H9 (cell line): ENCODE data around the gene LIN7A. TPM values are rescaled to one million over a fixed set of nuclear protein-coding genes. Genes with fewer than 3 reads are reported as not detected.
"Not testable (repeated sequence)": the region's sequence is repeated elsewhere in the genome, so short reads cannot be mapped to it uniquely, and the experiment has no call there.

Experiments
- DNase-seq: peaks from one replicate; pipeline ENCODE4 v3.0.0-alpha.2; 2017
- H2AFZ ChIP-seq: one replicate; pipeline ENCODE4 v1.6.1; 2013; ENCODE audit warnings: mild to moderate bottlenecking, low read length, control low read depth, moderate library complexity
- H2AK5ac ChIP-seq: 2 replicates; pipeline ENCODE4 v1.6.1; 2013; ENCODE audit warnings: low read length, control low read depth, mixed read lengths; ENCODE audit not compliant: insufficient read length
- H2BK120ac ChIP-seq: one replicate; pipeline ENCODE4 v1.6.1; 2013; ENCODE audit warnings: low read depth, mild to moderate bottlenecking, low read length, control low read depth, inconsistent platforms; ENCODE audit not compliant: poor library complexity, severe bottlenecking
- H2BK12ac ChIP-seq: 2 replicates; pipeline ENCODE4 v1.6.1; 2013; ENCODE audit warnings: low read length, control low read depth, mixed read lengths, low read depth; ENCODE audit not compliant: insufficient read length
- H2BK15ac ChIP-seq: 2 replicates; pipeline ENCODE4 v1.6.1; 2013; ENCODE audit warnings: low read depth, low read length, control low read depth
- H2BK20ac ChIP-seq: one replicate; pipeline ENCODE4 v1.6.1; 2013; ENCODE audit warnings: low read depth, mild to moderate bottlenecking, low read length, control low read depth, inconsistent platforms; ENCODE audit not compliant: poor library complexity, severe bottlenecking
- H2BK5ac ChIP-seq: 2 replicates; pipeline ENCODE4 v1.6.1; 2013; ENCODE audit warnings: low read length, control low read depth, mixed read lengths; ENCODE audit not compliant: insufficient read length
- H3K14ac ChIP-seq: 2 replicates; pipeline ENCODE4 v1.6.1; 2013; ENCODE audit warnings: low read length, control low read depth; ENCODE audit not compliant: insufficient read depth
- H3K18ac ChIP-seq: 2 replicates; pipeline ENCODE4 v1.6.1; 2013; ENCODE audit warnings: low read depth, mild to moderate bottlenecking, mixed read lengths, low read length, control low read depth; ENCODE audit not compliant: insufficient read length
- H3K23ac ChIP-seq: 2 replicates; pipeline ENCODE4 v1.6.1; 2013; ENCODE audit warnings: low read length, control low read depth, mixed read lengths, low read depth; ENCODE audit not compliant: insufficient read length
- H3K23me2 ChIP-seq: 2 replicates; pipeline ENCODE4 v1.6.1; 2013; ENCODE audit warnings: low read depth, mild to moderate bottlenecking, mixed read lengths, low read length, control low read depth; ENCODE audit not compliant: insufficient read length, poor library complexity, severe bottlenecking
- H3K27ac ChIP-seq: 2 replicates; pipeline ENCODE4 v1.5.1; 2013; ENCODE audit warnings: low read length, control low read depth, mixed read lengths, low read depth; ENCODE audit not compliant: insufficient read length
- H3K27me3 ChIP-seq: 2 replicates; pipeline ENCODE4 v1.6.1; 2013; ENCODE audit warnings: low read length, control low read depth, inconsistent platforms; ENCODE audit not compliant: insufficient read depth
- H3K4ac ChIP-seq: 2 replicates; pipeline ENCODE4 v1.6.1; 2013; ENCODE audit warnings: low read depth, mild to moderate bottlenecking, control low read depth, inconsistent platforms, low read length, moderate library complexity
- H3K4me1 ChIP-seq: 2 replicates; pipeline ENCODE4 v1.6.1; 2013; ENCODE audit warnings: low read length, control low read depth, inconsistent platforms; ENCODE audit not compliant: insufficient read depth
- H3K4me2 ChIP-seq: 2 replicates; pipeline ENCODE4 v1.6.1; 2013; ENCODE audit warnings: low read length, control low read depth, mixed read lengths; ENCODE audit not compliant: insufficient read length, insufficient read depth
- H3K56ac ChIP-seq: 2 replicates; pipeline ENCODE4 v1.6.1; 2013; ENCODE audit warnings: low read depth, mild to moderate bottlenecking, mixed read lengths, low read length, control low read depth; ENCODE audit not compliant: insufficient read length
- H3K79me1 ChIP-seq: 2 replicates; pipeline ENCODE4 v1.6.1; 2013; ENCODE audit warnings: low read depth, mild to moderate bottlenecking, moderate library complexity, low read length, control low read depth, inconsistent platforms; ENCODE audit not compliant: insufficient read depth, poor library complexity, severe bottlenecking
- H3K79me2 ChIP-seq: 2 replicates; pipeline ENCODE4 v1.6.1; 2013; ENCODE audit warnings: low read length, control low read depth, inconsistent platforms; ENCODE audit not compliant: insufficient read depth
- H3K9ac ChIP-seq: 2 replicates; pipeline ENCODE4 v1.6.1; 2013; ENCODE audit warnings: low read length, control low read depth, mixed read lengths; ENCODE audit not compliant: insufficient read length; ENCODE audit errors: extremely low read depth
- H3K9me3 ChIP-seq: one replicate; pipeline ENCODE4 v1.6.1; 2013; ENCODE audit warnings: low read depth, low read length, inconsistent platforms; ENCODE audit not compliant: control insufficient read depth
- H3T11ph ChIP-seq: one replicate; pipeline ENCODE4 v1.6.1; 2013; ENCODE audit warnings: mild to moderate bottlenecking, low read length, control low read depth, inconsistent platforms
- H4K20me1 ChIP-seq: one replicate; pipeline ENCODE4 v1.6.1; 2013; ENCODE audit not compliant: control insufficient read depth, insufficient read length, insufficient read depth
- H4K5ac ChIP-seq: 2 replicates; pipeline ENCODE4 v1.6.1; 2013; ENCODE audit warnings: low read depth, mild to moderate bottlenecking, mixed read lengths, low read length, control low read depth; ENCODE audit not compliant: insufficient read length
- H4K8ac ChIP-seq: replicated peaks from 2 replicates; pipeline ENCODE4 v1.6.1; 2013; ENCODE audit warnings: low read length, control low read depth, mixed read lengths, low read depth; ENCODE audit not compliant: insufficient read length
- H4K91ac ChIP-seq: 2 replicates; pipeline ENCODE4 v1.6.1; 2013; ENCODE audit warnings: low read depth, mild to moderate bottlenecking, moderate library complexity, mixed read lengths, low read length, control low read depth; ENCODE audit not compliant: insufficient read length
- H3K27ac Mint-ChIP-seq, 3 experiments: 2 replicates in 2 of 3; 3 replicates in 1 of 3; pipeline ENCODE4 v1.8.0; 2020 to 2021; ENCODE audit warnings: mixed read lengths in 3 of 3, mild to moderate bottlenecking in 1 of 3, moderate library complexity in 1 of 3
- H3K27me3 Mint-ChIP-seq: 2 replicates; pipeline ENCODE4 v1.8.0; 2021; ENCODE audit warnings: low read depth, mild to moderate bottlenecking, moderate library complexity, mixed read lengths
- H3K36me3 Mint-ChIP-seq, 3 experiments: 2 replicates in 2 of 3; 3 replicates in 1 of 3; pipeline ENCODE4 v1.8.0; 2020 to 2021; ENCODE audit warnings: low read depth in 3 of 3, mixed read lengths in 3 of 3; ENCODE audit not compliant: insufficient read depth in 1 of 3
- H3K4me1 Mint-ChIP-seq, 2 experiments: 2 replicates each; pipeline ENCODE4 v1.8.0; 2020; ENCODE audit warnings: mixed read lengths in 2 of 2
- H3K4me3 Mint-ChIP-seq, 2 experiments: 2 replicates in 1 of 2; 3 replicates in 1 of 2; pipeline ENCODE4 v1.8.0; 2020 to 2021; ENCODE audit warnings: mild to moderate bottlenecking in 2 of 2, mixed read lengths in 2 of 2, moderate library complexity in 1 of 2
- H3K9me3 Mint-ChIP-seq, 2 experiments: 2 replicates in 1 of 2; 3 replicates in 1 of 2; pipeline ENCODE4 v1.8.0; 2020; ENCODE audit warnings: mild to moderate bottlenecking in 2 of 2, mixed read lengths in 2 of 2, moderate library complexity in 1 of 2
- CTCF ChIP-seq: fragments of 200-600 bp; sonication (generic); conservative IDR thresholded peaks from 3 replicates; pipeline ENCODE4 v1.8.0; 2021; ENCODE audit warnings: antibody characterized with exemption, mild to moderate bottlenecking
- WGBS: extraction: QIAGEN DNeasy Blood & Tissue Kit; methylation state at CpG from one replicate; pipeline ENCODE4 v1.1.7; 2013; ENCODE audit warnings: missing lambda C conversion rate, low lambda C conversion rate, mixed read lengths; ENCODE audit not compliant: insufficient read length; ENCODE audit errors: extremely low coverage; 5-methylcytosine and 5-hydroxymethylcytosine counted together
- total RNA-seq: library from RNA; stranded (reverse); gene quantifications from 2 replicates; pipeline ENCODE4 v1.2.1, GENCODE V29; 2021

Gene LIN7A
- total RNA-seq, 1 experiment from 2014 or later = 18.3 TPM

GRCh38 chr12:80791863-80792262 lies 145.9 kb downstream of the LIN7A start:
- H3K9me3 ChIP-seq = no peaks in the 10 kb centered on the region
- H3K4me3 Mint-ChIP-seq = no peak overlapping the region
- no peak overlapping the region for H2BK5ac ChIP-seq
- no peak overlapping the region for H2BK120ac ChIP-seq
- H3K14ac ChIP-seq = no peak overlapping the region
- H3K4me1 Mint-ChIP-seq = peaks cover 44 to 45% of the 10 kb centered on the region in 2 experiments
- no peak overlapping the region for H4K8ac ChIP-seq
- H4K91ac ChIP-seq = no peak overlapping the region
- no peak overlapping the region for H2BK12ac ChIP-seq
- no peaks in the 10 kb centered on the region for H3K27me3 Mint-ChIP-seq
- H3K18ac ChIP-seq = no peak overlapping the region
- H3K27ac Mint-ChIP-seq = no peak overlapping the region
- DNase-seq = no peak
- no peaks in the 10 kb centered on the region for H3K79me1 ChIP-seq
- no peak overlapping the region for H2AFZ ChIP-seq
- H3K56ac ChIP-seq = no peak overlapping the region
- H3T11ph ChIP-seq = no peak overlapping the region
- H3K9me3 Mint-ChIP-seq = peaks cover 6 to 8% of the 10 kb centered on the region in 2 experiments; a peak in 4 of 5 replicates
- no peak overlapping the region for H4K5ac ChIP-seq
- no peak overlapping the region for H3K27ac ChIP-seq
- H3K27me3 ChIP-seq = no peaks in the 10 kb centered on the region
- no peak overlapping the region for H2BK15ac ChIP-seq
- H3K79me2 ChIP-seq = peaks cover 2% of the 10 kb centered on the region; the same call in 1 of the 2 replicates
- no peak for TF ChIP-seq CTCF
- no peak overlapping the region for H2BK20ac ChIP-seq
- no peak overlapping the region for H3K9ac ChIP-seq
- H2AK5ac ChIP-seq = no peak overlapping the region
- no peaks in the 10 kb centered on the region for H3K23me2 ChIP-seq
- peaks cover 4 to 11% (median 8%) of the 10 kb centered on the region in 3 experiments; a peak in 6 of 7 replicates for H3K36me3 Mint-ChIP-seq
- no peak overlapping the region for H3K4ac ChIP-seq
- no peak overlapping the region for H3K4me2 ChIP-seq
- no peaks in the 10 kb centered on the region for H3K4me1 ChIP-seq
- H4K20me1 ChIP-seq = no peaks in the 10 kb centered on the region
- H3K23ac ChIP-seq = no peak overlapping the region

DNA sequence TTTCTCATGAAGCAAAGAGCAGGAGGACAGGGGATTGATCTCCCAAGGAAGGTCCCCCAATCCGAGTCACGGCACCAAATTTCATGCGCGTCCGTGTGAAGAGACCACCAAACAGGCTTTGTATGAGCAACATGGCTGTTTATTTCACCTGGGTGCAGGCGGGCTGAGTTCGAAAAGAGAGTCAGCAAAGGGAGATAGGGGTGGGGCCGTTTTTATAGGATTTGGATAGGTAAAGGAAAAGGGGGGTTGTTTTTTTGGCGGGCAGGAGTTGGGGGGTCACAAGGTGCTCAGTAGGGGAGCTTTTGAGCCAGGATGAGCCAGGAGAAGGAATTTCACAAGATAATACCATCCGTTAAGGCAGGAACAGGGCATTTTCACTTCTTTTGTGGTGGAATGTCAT lies 149.3 kb downstream of the LIN7A start:
- not testable (repeated sequence) for H3K18ac ChIP-seq, H3K23ac ChIP-seq, H3K27me3 ChIP-seq, H4K8ac ChIP-seq, H2BK15ac ChIP-seq, H4K91ac ChIP-seq, DNase-seq, H2BK20ac ChIP-seq, H3K9ac ChIP-seq, H3K4me1 ChIP-seq, H3K27me3 Mint-ChIP-seq, H3K79me2 ChIP-seq, H3K9me3 Mint-ChIP-seq, H2BK12ac ChIP-seq, H2BK120ac ChIP-seq, H4K20me1 ChIP-seq, H2BK5ac ChIP-seq, H4K5ac ChIP-seq, H3K14ac ChIP-seq, H2AFZ ChIP-seq, H3K79me1 ChIP-seq, H3K4me2 ChIP-seq, H3K27ac ChIP-seq, H2AK5ac ChIP-seq, H3T11ph ChIP-seq, H3K23me2 ChIP-seq, H3K56ac ChIP-seq, H3K4ac ChIP-seq, H3K9me3 ChIP-seq
- peaks cover 8 to 21% (median 8%) of the 10 kb centered on the region in 3 experiments for H3K36me3 Mint-ChIP-seq
- no CpG with 5 or more reads among the region's 10 CpGs for WGBS
- H3K4me3 Mint-ChIP-seq = peak overlapping the region; percentile 22 to 65; a peak in 4 of 5 replicates
- peaks cover 53 to 55% of the 10 kb centered on the region in 2 experiments for H3K4me1 Mint-ChIP-seq
- peak overlapping the region in 2 of 3 experiments; percentile 27 to 36; a peak in 4 of 7 replicates for H3K27ac Mint-ChIP-seq
